Fibroblast of skin of scalp (primary cell): ENCODE results near the gene MED7.

Source experiments
- DNase-seq: peaks from one replicate; pipeline ENCODE4 v3.0.0-alpha.2; 2013

Gene MED7

DNA sequence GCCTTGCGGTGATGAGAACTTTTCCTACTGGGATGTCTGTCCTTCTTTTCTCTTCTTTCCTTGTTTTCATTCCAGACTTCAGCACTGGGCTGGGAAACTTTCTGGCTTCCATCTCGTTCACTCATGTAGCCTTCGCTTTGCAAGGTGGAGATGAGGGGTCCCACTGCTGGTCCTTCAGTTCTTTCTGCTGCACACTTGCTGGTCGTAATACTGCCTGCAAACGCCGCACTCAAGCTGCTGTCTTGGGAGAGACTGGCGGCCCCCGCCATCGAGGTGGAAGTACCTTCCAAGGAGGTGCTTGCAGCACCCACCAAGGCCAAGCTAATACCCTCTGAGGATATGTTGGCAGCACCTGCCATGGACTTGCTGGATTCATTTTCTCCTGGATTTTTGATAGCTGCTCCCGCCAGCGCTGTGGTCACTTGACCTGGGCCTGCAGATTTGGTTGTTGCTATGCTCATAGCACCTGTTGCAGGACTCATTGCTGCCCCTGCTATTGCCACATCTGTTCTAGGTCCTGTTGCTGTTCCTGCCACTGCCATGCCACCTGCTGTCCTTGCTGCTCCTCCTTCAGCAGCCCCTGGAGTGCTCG lies 20.4 kb upstream of the MED7 start:
- DNase-seq = no peak

DNA sequence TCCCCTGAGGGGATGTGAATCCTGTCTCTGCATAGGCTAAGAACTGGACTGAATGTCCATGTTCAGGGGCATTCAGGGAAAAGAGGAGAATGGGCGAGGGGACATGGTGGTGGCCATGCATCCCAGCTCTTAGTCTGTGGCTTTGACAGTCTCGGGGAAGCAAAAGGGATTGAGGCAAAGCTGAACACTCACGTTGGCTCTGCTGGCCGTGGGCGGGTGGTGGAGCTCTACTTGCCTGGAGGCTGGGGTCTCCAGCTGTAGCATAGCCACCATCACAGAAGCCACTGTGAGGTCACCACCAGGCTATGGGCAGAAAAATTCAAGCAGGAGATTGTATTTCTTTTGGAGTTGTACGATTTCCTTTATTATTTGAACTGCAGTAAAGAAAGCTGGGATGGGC lies 19.3 kb upstream of the MED7 start:
- no peak for DNase-seq

DNA sequence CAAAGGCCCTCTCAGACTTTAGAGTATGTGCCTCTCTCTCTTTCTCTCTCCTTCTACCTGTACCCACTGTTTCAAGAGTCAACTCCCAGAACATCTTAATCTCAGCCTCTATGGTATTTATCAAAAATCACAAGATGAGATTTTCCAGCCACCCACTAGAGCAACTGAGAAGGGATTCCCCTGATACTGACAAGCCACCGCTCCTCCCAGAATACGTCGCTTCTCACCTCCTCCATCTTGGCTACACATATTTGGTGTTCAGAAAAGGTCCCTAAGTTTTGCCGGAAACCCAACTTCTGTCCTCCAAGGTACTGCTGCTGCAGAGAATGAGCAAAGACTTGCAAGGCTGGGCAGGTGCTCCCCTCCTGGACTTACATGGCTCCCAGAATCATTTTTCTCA lies 17.3 kb upstream of the MED7 start:
- DNase-seq = no peak

DNA sequence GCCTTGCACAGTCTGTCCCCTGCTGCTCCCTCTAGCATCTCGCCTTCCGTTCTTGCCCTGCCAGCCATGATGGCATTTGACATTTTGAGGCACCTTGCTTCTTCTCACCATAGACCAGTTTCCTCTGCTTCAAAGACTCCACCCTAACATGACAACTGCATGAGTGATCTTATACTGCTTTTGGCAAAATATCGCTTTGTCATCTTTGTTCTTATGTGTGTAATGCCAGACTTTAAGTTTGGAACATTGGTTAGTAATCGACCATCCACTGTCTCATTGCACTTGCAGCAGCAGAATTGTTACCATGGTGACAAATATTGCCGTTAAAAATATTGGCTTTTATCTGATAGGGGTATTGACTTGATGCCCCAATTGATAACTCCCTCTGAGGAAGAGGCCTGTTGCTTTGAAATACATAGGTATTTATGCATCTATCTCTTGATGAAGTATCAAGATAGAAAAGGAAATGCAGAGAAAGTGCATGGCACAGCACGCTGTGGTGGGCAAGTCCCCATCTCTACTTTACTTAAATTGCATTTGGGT lies 16.6 kb upstream of the MED7 start:
- DNase-seq = no peak

DNA sequence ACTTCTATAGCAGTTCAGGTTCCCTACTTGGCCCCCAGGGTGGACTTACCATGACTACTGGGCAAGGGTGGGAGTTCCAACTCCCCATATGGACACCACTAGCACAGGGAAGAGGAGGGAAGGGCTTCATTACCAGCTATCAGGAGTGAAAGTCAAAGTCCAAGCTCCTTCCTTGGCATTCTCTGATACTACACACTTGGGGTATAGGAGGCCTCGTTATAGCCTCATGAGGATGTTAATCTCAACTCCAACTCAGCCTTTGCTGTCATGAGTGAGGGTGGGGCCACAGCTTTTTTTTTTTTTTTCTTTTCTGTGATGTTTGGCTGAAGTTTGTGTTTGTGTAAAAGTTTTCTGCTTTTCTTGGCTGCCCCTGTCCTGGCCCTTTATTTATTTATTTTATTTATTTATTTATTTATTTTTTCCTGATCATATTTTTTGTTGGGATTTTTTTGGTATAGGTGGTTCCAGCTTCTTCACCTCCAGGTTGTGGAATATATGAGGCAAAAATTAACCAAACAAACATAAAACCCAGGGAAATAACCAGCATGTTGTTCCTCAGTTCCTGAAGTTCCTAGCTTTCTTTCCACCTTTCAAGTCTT lies 14.7 kb upstream of the MED7 start:
- no peak for DNase-seq

DNA sequence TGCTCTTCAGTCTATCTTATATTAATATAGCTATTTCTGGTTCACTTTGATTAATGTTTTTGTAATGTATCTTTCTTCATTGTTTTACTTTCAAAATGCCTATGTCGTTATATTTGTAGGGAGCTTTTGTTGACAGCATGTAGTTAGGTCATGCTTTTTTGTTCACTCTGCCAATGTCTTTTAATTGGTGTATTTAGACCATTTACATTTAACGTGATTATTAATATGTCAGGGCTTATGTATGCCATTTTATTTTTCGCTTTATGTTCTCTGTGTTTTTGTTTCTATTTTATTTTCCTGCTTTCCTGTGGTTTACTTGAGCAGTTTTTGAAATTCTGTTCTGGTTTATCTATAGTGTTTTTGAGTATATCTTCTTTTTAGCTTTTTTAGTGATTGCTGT lies 12.6 kb upstream of the MED7 start:
- no peak for DNase-seq

DNA sequence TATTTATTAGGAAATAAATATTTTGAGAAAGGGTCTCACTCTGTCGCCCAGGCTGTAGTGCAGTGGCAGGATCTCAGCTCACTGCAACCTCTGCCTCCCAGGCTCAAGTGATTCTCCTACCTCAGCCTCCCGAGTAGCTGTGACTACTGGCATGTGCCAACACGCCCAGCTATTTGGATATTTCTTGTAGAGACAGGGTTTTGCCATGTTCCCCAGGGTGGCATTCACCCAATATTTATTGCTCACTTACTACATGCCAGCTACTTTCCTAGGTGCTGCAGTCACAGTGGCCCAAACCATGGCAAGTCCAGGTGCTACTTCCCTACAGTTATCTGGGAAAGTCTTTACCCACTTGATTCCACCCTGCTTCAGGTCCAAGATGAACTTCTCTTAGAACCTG lies 8.3 kb upstream of the MED7 start:
- DNase-seq = no peak

DNA sequence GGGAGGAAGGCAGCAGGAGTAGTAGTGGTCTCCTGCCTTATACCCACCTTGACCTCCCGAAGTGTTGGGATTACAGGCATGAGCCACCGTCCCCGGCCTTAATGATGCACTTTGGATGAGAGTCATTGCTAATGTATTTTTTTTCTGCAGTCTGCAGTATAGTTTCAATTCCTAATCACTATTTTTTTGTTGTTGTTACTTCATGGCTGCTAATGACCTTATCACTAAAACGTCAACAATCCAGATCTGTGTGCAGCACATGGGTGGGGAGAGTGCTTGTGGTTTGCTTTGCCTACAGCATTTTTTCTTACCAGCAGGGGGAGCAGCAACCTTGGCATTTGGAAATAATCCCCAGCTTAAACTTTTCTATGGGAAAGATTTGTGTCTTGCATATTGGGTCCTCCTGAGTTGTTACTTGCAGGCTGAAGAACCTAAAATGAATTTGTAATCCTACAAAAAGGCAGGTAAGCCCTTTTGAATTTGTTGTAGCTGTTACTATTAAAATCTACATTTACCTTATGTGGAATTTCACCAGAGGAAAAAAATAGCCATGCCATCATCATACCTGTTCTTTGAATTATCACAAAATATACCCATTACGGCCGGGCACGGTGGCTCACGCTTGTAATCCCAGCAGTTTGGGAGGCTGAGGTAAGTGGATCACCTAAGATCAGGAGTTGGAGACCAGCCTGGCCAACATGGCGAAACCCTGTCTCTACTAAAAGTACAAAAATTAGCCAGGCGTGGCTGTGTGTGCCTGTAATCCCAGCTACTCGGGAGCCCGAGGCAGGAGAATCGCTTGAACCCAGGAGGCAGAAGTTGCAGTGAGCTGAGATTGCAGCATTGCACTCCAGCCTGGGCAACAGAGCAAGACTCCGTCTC lies 6.3 kb upstream of the MED7 start:
- DNase-seq = peak; percentile 71

DNA sequence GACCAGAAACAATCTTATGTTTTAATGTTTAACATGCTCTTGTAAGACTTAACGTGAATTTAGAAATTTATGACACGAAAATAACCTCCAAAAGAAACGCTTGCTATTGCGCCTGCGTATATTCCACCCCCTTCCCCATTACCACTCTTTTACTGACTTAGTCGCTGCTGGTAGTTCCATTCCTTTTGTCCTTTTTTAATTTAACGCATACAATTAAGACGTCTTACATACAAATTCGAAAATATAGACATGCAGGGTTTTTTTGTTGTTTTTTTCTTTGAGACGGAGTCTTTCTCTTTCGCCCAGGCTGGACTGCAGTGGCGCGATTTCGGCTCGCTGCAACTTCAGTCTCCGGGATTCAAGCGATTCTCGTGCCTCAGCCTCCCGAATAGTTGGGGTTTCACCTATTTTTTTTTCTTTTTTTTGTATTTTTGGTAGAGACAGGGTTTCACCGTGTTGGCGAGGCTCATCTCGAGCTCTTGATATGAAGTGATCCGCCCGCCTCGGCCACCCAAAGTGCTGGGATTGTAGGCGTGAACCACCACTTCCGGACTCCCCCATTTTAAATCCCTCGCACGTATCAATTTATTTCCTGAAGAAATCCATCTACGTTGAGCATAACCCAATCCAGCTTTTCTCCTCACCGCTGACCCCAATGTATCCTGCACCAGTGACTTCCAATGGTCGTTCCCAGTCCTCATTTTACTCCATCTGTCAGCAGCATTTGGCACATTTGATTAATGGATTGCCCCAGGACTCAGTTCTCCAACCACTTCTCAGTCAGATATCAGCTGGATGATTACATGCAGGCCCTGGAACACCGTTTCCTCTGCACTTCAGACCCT lies 684 bp upstream of the MED7 start:
- DNase-seq = peak; percentile 29

DNA sequence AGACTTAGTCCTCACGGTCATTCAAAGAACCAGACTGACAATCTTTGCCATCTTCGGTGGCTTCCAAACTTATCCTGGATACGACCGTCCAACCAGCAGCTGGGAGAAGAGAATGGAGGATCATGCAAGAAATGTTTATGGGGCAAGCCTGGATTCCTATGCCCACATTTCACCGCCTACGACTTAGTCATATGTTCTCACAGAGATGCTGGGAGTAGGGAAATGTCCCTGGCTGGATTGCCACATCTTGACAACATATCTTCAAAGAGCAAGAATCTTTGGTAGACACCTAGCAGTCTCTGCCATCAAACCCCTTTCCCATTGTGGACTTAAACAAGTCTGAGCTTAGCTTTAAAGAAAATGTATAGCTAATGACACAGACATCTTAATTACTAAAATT lies 5.0 kb downstream of the MED7 start:
- DNase-seq = no peak

DNA sequence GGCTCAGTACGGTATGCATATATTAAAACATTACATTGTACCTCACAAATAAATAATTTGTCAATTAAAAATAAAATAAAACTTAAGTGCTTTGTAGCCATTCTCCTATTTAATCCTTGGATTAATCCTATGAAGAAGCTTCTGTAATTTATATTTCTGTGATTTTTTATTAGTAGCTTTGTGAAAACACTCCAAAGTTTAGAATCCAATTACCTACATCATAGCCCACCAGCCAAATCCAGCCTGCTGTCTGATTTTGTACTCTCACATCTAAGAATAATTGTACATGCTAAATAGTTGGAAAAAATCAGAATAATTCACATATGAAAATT lies 10.4 kb downstream of the MED7 start:
- DNase-seq = no peak

DNA sequence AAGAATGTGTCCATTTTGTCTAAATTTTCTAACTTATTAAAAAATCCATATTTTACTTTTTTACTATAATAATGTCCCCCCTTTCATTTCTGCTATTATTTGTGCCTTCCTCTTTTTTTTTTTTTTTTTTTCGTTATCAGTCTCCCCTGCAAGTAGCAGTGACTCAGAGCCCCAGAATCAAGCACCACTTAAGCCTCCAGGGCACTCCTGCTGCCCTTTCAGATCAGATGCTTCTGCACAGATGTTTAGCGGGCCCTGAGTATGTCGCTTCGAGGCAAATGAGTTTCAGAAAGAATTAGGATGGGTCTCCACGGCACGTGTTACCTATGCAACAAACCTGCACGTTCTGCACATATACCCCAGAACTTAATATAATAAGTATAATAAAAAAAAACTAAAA lies 11.7 kb downstream of the MED7 start:
- no peak for DNase-seq

DNA sequence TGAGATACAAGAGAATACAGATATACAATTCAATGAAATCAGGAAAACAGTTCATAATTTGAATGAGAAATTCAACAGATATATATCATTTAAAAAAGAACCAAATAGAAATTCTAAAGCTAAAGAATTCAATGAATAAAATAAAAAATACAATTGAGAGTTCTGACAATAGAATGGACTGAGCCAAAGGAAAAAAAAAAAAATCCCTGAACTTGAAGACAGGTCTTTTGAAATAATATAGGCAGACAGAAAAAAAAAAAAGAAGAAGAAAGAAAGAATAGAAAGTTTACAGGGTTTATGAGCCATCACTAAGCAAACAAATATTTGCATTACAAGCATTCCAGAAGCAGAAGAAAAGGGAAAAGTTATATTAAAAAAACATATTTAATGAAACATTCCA lies 21.0 kb downstream of the MED7 start:
- no peak for DNase-seq

DNA sequence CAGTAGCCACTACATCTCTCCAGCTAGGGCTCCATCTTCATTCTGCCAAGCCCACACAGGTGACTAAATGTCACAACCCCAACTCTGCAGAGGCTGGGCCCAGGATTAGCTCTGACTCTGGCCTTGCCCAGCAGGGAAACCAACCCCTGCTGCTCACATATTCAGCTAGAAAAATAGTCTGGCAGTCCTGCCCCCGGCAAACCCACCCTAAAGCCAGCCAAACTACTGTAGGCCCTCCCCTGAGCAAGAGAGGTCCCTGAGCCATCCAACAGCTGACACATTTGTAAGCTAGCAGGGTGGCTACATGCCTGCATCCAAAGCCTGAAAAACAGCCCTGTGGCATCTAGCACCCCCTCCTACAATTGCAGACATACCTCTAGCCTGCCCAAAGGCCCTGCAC lies 22.6 kb downstream of the MED7 start:
- no peak for DNase-seq

DNA sequence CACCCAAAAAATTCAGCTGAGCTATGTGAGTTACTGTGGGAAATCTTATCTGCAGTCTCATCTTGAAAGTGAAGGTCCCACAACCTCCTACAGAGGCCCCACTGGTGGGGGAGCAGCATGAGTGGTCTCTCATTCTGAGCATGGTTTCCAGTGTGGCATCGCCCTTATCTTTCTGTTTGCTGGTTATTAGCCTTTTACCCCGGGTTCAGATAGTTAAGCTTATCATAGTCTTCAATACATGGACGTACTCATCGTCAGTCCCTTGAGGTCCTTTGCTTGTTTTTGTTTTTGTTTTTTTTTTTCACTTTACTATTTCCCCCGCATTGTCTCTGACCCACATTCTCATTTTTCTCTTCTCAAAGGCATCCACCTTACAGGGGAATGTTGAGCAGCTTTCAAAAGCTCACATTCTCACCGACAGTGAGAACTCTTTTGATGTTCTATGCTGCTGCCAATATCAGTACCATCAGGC lies 26.1 kb downstream of the MED7 start:
- DNase-seq = no peak

DNA sequence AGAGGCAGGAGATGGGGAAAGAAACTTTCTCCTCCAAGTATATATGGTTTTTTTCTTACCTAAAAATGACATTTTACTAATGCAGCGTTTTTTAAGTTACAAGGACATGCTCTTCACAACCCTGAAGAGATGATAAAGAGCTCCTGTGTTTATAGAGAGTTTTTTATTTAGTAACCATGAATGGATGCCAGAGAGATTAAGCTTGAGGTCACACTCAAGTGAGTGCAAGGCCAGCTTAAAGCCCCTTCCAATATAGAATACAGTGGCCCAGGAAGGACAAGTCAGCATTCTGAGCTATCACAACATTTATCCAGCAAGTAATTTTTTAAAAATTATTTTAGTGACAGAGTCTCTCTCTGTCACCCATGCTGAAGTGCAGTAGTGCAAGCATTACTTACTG lies 27.2 kb downstream of the MED7 start:
- no peak for DNase-seq

DNA sequence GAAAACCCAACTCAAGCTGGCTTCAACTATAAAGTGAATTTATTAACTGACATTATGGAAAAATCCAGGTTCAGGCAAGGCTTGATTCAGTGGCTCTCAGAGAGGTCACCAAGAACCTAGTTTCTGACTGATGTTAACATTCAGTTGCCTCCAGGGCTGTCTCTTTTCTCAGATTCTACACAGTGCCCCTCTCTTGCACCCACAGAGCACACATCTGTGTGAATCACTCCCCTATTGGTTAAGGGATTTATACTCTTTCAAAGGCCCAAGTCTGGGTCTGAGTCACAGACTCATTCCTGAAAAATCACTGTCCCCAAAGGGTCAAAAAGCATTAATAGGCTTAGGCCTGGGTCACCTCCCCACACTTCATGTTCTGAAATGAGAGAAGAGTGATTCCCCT lies 27.7 kb downstream of the MED7 start:
- no peak for DNase-seq

DNA sequence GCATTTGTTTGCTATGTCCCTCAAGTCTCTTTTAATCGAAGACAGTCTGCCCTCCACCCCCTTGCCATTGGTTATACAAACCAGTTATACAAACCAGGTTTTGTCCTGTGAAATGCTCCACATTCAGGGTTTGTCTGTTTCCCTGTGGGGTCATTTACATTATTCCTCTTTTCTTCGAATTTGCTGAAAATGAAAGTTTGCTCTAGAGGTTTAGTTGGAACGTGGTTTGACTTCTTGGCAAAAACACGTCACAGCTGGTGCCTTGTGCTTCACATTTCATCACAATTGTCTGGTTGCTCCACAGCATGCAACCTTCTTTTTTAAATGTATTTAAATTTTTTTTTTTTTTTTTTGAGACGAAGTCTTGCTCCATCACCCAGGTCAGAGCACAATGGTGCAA lies 29.7 kb downstream of the MED7 start:
- no peak for DNase-seq

DNA sequence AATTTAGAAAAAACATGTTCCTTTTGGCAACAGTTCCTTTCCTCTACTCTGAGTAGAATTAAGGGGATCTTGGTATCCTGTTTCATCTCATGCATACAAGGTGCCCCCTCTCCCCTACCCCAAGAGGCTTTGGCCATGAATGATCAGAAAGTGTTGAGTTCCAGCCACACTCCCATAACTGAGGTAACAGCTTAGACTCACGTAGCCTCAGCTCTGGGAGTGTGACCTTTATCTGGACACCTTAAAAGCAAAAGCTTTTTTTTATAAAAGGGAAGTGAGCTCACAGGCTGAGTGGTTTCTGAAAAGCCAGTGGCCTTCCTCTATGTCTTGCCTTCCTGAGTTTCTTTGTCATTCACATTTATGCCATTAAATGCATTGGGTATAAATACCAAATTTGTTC lies 32.9 kb downstream of the MED7 start:
- no peak for DNase-seq

DNA sequence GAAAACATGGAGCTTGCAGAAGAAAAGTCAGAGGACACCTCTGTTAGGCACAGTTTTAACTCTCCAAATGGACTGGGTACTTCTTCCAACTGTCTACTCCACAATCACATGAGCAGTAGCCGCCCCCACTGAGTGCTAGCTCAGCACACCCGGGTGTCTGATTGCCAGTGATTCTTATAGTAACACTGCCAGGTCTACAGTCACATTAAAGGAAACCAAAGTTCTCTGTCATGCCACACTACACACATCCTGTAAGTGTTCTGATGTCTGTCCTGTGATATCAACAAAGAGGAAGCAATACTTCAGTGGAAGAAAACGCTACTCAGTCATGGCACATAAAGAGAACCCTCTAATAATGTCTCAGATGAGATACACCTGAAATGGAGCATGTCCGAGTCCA lies 33.7 kb downstream of the MED7 start, which contains the start of gene HAVCR2:
TSS of gene HAVCR2 (minus strand) at position 69 of the 400 bp plus-strand sequence. CDS start at position 8, 61 bp downstream.
- no peak for DNase-seq

DNA sequence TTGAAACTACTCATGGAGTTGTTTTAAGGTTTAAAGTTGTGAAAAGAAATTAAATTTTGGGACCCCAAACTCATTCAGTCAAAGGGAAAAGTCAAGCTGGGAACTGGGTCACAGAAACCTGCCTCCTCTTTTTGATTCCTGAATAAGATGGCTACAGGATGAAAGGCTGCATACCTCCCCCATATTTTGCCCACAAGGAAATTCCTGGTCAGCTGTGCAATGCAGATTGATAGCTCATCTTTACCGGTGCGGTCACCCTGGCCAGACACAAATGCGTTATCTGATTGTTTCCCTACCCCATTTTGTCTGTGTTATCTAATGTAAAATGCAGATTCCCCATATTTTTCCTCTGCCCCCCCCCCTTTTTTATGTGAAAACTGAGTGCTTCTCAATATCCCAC lies 35.2 kb downstream of the MED7 start:
- no peak for DNase-seq

DNA sequence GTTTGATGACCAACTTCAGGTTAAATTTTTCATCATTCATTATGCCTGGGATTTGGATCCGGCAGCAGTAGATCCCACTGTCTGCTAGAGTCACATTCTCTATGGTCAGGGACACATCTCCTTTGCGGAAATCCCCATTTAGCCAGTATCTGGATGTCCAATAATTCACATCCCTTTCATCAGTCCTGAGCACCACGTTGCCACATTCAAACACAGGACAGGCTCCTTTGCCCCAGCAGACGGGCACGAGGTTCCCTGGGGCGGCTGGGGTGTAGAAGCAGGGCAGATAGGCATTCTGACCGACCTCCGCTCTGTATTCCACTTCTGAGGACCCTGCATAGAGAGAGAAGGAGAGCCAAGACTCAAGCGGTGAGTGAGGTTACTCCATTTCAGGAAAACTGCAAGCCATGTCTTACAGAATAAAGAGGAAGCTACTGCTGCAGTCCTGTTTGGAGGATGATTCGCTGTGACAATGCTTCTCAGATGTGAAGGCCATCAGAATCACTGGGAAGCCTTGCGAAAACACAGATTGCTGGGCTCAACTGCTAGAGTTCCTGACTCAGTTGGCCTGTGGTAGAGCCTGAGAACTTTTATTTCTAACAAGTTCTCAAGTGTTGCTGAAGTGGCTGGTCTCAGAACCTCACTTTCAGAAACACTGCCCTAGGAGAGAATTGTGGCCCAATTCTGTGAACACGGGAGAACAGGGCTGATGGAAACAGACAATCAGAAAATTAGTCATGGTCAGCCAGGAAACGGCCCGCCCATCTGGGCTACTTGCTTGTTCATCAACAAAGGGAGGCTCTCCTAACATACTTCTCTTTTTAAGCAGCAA lies 35.8 kb downstream of the MED7 start:
- no peak for DNase-seq
